ENCODE measurements around the gene BEST1. TPM values are rescaled to one million over a fixed set of nuclear protein-coding genes. Genes with fewer than 3 reads are reported as not detected.

BEST1 gene
- total and polyA plus RNA-seq, 2 of the 13 experiments (the other 11 are each of a cell fraction or from before 2014, with no cell fraction given), result 0.09 to 0.65 TPM

- TF ChIP-seq ZNF34 (CRISPR knock-in tag; IDR thresholded peaks at IDR 0.05; ENCODE audit: borderline replicate concordance) (no peak), TBX2 (CRISPR knock-in tag; IDR thresholded peaks at IDR 0.05; ENCODE audit: borderline replicate concordance) (peak; percentile 64; the same call in 1 of the 2 replicates), SRF (IDR thresholded peaks at IDR 0.05; ENCODE audit: low read depth, low read length) (peak; percentile 76), TCF12 (IDR thresholded peaks at IDR 0.05) (no peak), TCF12 (CRISPR knock-in tag; IDR thresholded peaks at IDR 0.05) (0 out of 2 replicates have a peak, but pooled peaks have one; percentile 34), ZNF792 (CRISPR knock-in tag; IDR thresholded peaks at IDR 0.05) (peak; percentile 38; the same call in 1 of the 2 replicates), XRCC5 (optimal IDR thresholded peaks at IDR 0.05; ENCODE audit: low read length) (no peak), ELF3 (CRISPR knock-in tag; IDR thresholded peaks at IDR 0.05) (peak; percentile 23; the same call in 1 of the 2 replicates), THAP9 (CRISPR knock-in tag; IDR thresholded peaks at IDR 0.05; ENCODE audit: borderline replicate concordance) (0 out of 2 replicates have a peak, but pooled peaks have one; percentile 30), U2AF1 (optimal IDR thresholded peaks at IDR 0.05; ENCODE audit: low read depth, low read length) (peak; percentile 77), ZBTB7B (CRISPR knock-in tag; IDR thresholded peaks at IDR 0.05) (peak; percentile 72; the same call in 1 of the 2 replicates), HMGXB4 (CRISPR knock-in tag; IDR thresholded peaks at IDR 0.05; ENCODE audit: borderline replicate concordance in 1 of 2, low read depth in 1 of 2) (peak in 1 of 2 experiments; percentile 37; a peak in 1 of 4 replicates), SMC3 (IDR thresholded peaks at IDR 0.05; ENCODE audit: low read length) (0 out of 2 replicates have a peak, but pooled peaks have one; percentile 13), HNF4G (IDR thresholded peaks at IDR 0.05; ENCODE audit: borderline replicate concordance, low read depth, low read length) (peak; percentile 65; the same call in 1 of the 2 replicates), HNF4G (CRISPR knock-in tag; IDR thresholded peaks at IDR 0.05; ENCODE audit: borderline replicate concordance, low read depth) (peak; percentile 69; the same call in 1 of the 2 replicates), FOXO1 (CRISPR knock-in tag; IDR thresholded peaks at IDR 0.05) (peak; percentile 70), SPEN (CRISPR knock-in tag; IDR thresholded peaks at IDR 0.05; ENCODE audit: low read depth) (peak; percentile 15; the same call in 1 of the 2 replicates), JUN (CRISPR knock-in tag; IDR thresholded peaks at IDR 0.05) (0 out of 2 replicates have a peak, but pooled peaks have one; percentile 19), ZMYM4 (CRISPR knock-in tag; IDR thresholded peaks at IDR 0.05) (0 out of 2 replicates have a peak, but pooled peaks have one; percentile 12), ZBTB34 (CRISPR knock-in tag; IDR thresholded peaks at IDR 0.05) (peak; percentile 77; the same call in 1 of the 2 replicates)
- TF ChIP-seq, protein P1, sequence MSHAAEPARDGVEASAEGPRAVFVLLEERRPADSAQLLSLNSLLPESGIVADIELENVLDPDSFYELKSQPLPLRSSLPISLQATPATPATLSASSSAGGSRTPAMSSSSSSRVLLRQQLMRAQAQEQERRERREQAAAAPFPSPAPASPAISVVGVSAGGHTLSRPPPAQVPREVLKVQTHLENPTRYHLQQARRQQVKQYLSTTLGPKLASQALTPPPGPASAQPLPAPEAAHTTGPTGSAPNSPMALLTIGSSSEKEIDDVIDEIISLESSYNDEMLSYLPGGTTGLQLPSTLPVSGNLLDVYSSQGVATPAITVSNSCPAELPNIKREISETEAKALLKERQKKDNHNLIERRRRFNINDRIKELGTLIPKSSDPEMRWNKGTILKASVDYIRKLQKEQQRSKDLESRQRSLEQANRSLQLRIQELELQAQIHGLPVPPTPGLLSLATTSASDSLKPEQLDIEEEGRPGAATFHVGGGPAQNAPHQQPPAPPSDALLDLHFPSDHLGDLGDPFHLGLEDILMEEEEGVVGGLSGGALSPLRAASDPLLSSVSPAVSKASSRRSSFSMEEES (CRISPR knock-in tag; IDR thresholded peaks at IDR 0.05), result 0 out of 2 replicates have a peak, but pooled peaks have one; percentile 72
These were observed 24.8 kb downstream of the BEST1 start (continued) for GRCh38 chr11:61974766-61975631.
